ENCODE data around the gene ATG101.

GRCh38 chr12:52049286-52049685 lies 20.5 kb upstream of the ATG101 start:
- TF ChIP-seq CTCF (IDR thresholded peaks at IDR 0.05) (no peak), POLR2A (IDR thresholded peaks at IDR 0.05) (no peak)
